ENCODE results near the gene NHSL2. TPM values are rescaled to one million over a fixed set of nuclear protein-coding genes. Genes with fewer than 3 reads are reported as not detected.

NHSL2 gene
- total RNA-seq, 2 experiments from 2014 or later: not detected

GRCh38 chrX:71993371-71993770, 82.7 kb downstream of the NHSL2 start:
- TF ChIP-seq EZH2phosphoT487 (IDR thresholded peaks at IDR 0.05; ENCODE audit: borderline replicate concordance, low read depth, low read length) (no peak), CTCF (conservative IDR thresholded peaks at IDR 0.05; ENCODE audit: low read length) (no peak)
- Histone ChIP-seq H4K20me1 (ENCODE audit: insufficient read depth, low read length) (no peaks in the 10 kb centered on the region), H3K9me2 (ENCODE audit: insufficient read depth, low read length) (no peaks in the 10 kb centered on the region), H3K36me3 (ENCODE audit: insufficient read depth, low read length) (no peaks in the 10 kb centered on the region), H3K9me3 (ENCODE audit: low read length) (no peaks in the 10 kb centered on the region), H2AFZ (ENCODE audit: low read length) (no peak overlapping the region), H3K4me1 (ENCODE audit: insufficient read depth, low read length, poor library complexity, severe bottlenecking) (no peaks in the 10 kb centered on the region), H3K79me2 (ENCODE audit: insufficient read depth, low read depth, low read length) (no peaks in the 10 kb centered on the region), H3K4me3 (ENCODE audit: low read depth, low read length, poor library complexity, severe bottlenecking) (no peak overlapping the region), H3K27ac (ENCODE audit: low read depth, low read length, poor library complexity, severe bottlenecking) (no peak overlapping the region), H3K4me2 (ENCODE audit: low read length) (no peak overlapping the region)
- DNase-seq (ENCODE audit: low spot score): no peak
- POLR2A ChIA-PET: no interaction called here
- no TSS peak for BruUV-seq (replicated peaks)
- intact Hi-C loops (cut with micrococcal nuclease; ENCODE audit: unreplicated experiment): no loop called here
- CTCF ChIA-PET (ENCODE audit: unreplicated experiment): no interaction called here

GRCh38 chrX:71994601-71995000, 84.0 kb downstream of the NHSL2 start:
- H3K27ac ChIP-seq (ENCODE audit: low read depth, low read length, poor library complexity, severe bottlenecking): no peak overlapping the region
- no peak for TF ChIP-seq CTCF (conservative IDR thresholded peaks at IDR 0.05; ENCODE audit: low read length)
- no peak for TF ChIP-seq EZH2phosphoT487 (IDR thresholded peaks at IDR 0.05; ENCODE audit: borderline replicate concordance, low read depth, low read length)
- intact Hi-C loops (cut with micrococcal nuclease; ENCODE audit: unreplicated experiment): no loop called here
- H2AFZ ChIP-seq (ENCODE audit: low read length): no peak overlapping the region
- no peak overlapping the region for H3K4me3 ChIP-seq (ENCODE audit: low read depth, low read length, poor library complexity, severe bottlenecking)
- CTCF ChIA-PET (ENCODE audit: unreplicated experiment): no interaction called here
- no TSS peak for BruUV-seq (replicated peaks)
- no peaks in the 10 kb centered on the region for H3K9me2 ChIP-seq (ENCODE audit: insufficient read depth, low read length)
- H3K4me1 ChIP-seq (ENCODE audit: insufficient read depth, low read length, poor library complexity, severe bottlenecking): no peaks in the 10 kb centered on the region
- DNase-seq (ENCODE audit: low spot score): no peak
- H3K36me3 ChIP-seq (ENCODE audit: insufficient read depth, low read length): no peaks in the 10 kb centered on the region
- H3K79me2 ChIP-seq (ENCODE audit: insufficient read depth, low read depth, low read length): no peaks in the 10 kb centered on the region
- POLR2A ChIA-PET: no interaction called here
- H3K4me2 ChIP-seq (ENCODE audit: low read length): no peak overlapping the region
- H3K9me3 ChIP-seq (ENCODE audit: low read length): no peaks in the 10 kb centered on the region
- H4K20me1 ChIP-seq (ENCODE audit: insufficient read depth, low read length): no peaks in the 10 kb centered on the region

GRCh38 chrX:71995122-71995521, 84.5 kb downstream of the NHSL2 start:
- BruUV-seq (replicated peaks): no TSS peak
- intact Hi-C loops (cut with micrococcal nuclease; ENCODE audit: unreplicated experiment): loop anchor here (5.0 kb wide), 1 partner anchor 132 kb away; no protein-coding TSS in a partner anchor
- POLR2A ChIA-PET: interaction anchor here (0.6 kb wide), 1 partner anchor 10 kb away, joined by 7 read pairs; no protein-coding TSS in a partner anchor
- no peaks in the 10 kb centered on the region for H3K9me3 ChIP-seq (ENCODE audit: low read length)
- H3K9me2 ChIP-seq (ENCODE audit: insufficient read depth, low read length): no peaks in the 10 kb centered on the region
- no peaks in the 10 kb centered on the region for H3K79me2 ChIP-seq (ENCODE audit: insufficient read depth, low read depth, low read length)
- H4K20me1 ChIP-seq (ENCODE audit: insufficient read depth, low read length): no peaks in the 10 kb centered on the region
- H3K4me2 ChIP-seq (ENCODE audit: low read length): no peak overlapping the region
- TF ChIP-seq EZH2phosphoT487 (IDR thresholded peaks at IDR 0.05; ENCODE audit: borderline replicate concordance, low read depth, low read length) (no peak), CTCF (conservative IDR thresholded peaks at IDR 0.05; ENCODE audit: low read length) (no peak)
- no peaks in the 10 kb centered on the region for H3K36me3 ChIP-seq (ENCODE audit: insufficient read depth, low read length)
- CTCF ChIA-PET (ENCODE audit: unreplicated experiment): no interaction called here
- H2AFZ ChIP-seq (ENCODE audit: low read length): no peak overlapping the region
- DNase-seq (ENCODE audit: low spot score): no peak
- H3K4me1 ChIP-seq (ENCODE audit: insufficient read depth, low read length, poor library complexity, severe bottlenecking): no peaks in the 10 kb centered on the region
- H3K27ac ChIP-seq (ENCODE audit: low read depth, low read length, poor library complexity, severe bottlenecking): no peak overlapping the region
- H3K4me3 ChIP-seq (ENCODE audit: low read depth, low read length, poor library complexity, severe bottlenecking): no peak overlapping the region
